ENCODE data around the gene SEMA5B.

The SEMA5B gene

DNA sequence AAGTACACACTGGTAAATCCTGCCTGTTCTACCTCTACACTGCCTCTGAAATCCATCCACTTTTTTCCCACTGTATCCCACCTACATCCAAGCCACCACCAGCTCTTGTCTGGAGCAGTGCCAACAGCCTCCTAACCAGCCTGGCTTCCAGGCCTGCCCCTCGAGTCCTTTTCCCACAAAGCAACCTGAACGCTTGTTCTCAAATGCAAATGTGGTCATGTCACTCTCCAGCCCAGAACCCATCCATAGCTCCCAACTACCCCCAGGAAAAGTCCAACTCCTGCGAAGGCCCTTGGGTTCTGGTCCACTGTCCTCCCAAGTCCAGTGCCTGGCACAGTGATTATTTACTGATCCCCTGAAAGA lies 83.8 kb downstream of the SEMA5B start:
- no peak for DNase-seq (ENCODE audit: low spot score)

DNA sequence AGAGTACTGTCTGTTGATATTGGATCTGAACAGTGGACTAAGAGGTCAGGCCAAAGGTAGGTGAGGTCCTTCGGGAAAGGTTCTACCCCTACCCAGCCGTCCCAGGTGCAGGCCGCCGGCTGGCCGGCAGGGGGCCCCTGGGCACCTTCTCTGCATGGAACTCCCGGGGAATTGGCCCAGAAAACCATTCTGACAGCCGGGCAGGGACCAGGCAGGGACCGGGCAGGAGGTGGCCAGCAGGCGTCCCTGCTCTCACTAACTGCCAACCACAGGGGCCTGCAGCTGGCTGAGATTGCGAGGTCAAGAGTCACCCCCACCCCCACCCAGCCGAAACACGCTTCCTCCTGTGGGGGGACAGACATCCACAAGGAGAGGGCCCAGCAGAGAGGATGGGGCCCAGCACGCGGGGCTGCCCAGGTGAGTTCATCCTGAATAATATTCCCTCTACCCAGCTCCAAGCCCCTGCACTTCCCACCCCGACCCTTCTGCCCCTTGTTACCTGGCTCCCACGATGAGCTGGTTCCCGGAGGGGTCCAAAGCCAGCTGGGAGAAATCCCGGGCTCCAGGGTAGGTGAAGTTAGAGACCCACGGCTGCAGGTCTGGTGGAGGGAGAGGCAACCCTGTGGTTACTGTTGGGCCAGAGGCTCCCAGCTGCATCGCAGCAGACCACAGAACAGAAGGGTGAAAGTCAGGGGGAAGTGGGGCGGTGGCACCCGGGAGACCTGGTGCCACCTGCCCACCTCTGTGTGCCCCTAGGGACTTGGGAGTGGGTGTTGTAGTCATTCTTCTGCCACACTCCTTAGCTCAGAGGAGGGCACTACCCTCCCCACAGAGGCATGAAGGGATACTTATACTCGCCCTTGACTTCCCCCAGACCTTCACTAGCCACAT lies 84.4 kb downstream of the SEMA5B start:
- no peak for DNase-seq (ENCODE audit: low spot score)

DNA sequence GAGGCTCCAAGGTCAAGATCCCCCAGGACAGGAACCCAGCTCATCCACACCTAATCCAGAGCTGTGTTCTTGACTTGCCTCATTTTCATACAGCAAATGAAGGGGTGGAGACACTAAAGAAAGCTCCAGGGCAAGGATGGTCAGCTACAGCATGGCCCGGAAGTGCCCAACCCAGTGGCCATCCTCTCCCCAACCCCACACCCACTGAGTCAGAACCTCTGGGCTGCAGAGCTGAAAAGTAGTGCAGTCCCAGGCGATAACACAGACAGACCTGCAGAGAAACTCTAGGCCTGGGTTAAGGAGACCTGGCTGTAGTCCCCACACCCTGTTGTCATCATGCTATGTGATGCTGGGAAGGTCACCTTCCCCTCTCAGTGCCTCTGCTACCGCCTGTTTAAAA lies 85.3 kb downstream of the SEMA5B start:
- DNase-seq (ENCODE audit: low spot score) = no peak

DNA sequence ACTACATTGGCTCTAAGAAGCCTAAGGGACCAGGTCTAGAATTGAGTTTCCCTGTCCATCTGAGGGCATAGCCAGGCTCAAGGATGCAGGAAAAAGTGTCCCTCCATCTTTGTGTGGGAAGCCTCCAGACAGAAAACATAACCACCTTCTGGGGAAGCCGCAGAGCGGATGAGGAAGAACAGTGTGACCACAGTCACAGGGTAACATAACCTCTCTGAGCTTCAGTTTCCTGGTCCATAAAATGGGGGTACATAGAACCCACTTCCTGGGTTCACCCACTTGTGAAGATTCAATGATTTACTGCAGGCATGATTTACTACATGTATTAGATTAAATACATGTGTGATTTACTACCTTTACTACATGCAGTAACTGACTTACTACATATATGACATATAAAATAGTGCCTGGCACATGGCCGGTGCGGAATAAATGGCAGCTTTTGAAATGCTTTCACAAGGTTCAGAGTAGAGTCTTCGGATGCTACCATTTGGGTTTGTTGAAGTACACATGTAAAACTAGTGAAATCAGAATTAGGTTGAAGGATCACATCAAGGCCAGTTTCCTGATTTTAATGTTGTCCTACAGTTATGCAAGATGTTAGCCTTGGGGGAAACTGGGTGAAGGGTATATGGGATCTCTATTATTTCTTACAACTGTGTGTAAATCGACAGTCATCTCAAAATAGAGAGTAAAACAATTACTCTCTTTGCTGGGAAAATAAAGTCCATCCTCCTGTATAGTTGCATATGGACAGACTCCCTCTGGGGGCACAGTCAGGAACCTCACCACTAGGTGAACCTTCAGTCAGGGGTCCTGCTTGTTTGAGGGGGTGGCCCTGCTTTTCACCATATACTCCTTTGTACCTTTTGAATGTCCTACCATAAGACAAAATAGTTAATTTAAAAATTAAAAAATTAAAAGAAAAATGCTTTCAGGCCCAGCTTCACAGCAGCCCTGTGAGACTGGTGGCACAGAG lies 86.0 kb downstream of the SEMA5B start:
- no peak for DNase-seq (ENCODE audit: low spot score)

DNA sequence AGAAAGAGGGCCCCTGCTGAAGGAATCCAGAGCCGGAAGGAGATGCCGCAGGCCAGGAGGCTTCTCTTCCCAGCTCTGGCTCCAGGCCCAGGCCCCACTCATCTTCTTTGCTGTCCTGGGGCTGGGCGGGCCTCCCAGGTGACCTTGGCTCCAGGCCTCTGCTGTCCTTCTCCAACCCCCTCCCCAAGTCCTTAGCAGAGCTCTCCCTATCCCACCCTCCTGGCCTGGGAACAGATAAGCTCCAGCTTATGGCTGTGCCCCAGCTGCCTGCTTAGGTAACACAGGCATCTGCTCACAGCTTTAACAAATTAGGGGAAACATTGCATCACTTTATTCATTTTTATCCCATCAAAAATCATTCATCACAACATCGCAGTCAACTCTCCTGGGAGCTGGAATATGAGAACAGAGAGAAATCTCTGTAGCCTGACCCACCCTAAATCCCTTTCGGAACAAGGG lies 86.9 kb downstream of the SEMA5B start:
- DNase-seq (ENCODE audit: low spot score) = no peak

DNA sequence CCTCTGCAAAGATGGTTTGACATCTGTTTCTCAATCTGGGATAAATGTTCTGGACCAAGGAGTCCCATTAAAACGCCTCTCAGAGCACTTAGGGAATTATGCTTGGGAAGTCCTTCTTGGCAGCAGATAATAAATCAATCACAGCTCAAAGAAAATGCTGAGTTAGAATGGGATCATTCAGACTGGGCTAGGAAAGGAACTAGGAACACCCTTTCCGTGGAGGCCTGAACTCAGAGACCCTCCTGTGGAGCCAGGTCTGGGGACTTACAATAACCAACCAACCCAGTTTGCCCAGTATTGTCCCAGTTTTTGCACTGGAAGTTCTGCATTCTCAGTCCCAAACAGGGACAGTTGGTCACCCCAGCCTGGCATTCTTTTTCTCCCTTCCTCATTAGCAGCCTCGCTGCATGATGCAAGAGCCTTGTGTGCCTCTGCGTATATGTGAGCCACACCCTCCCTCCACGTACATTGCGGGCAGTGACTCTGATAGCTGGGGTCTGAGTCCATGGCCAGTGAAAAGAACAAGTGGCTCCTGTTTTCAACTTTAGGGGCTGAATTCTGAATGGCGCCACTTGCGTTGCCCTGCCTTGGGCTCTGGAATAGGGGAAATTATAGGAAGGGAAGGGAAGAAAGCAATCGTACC lies 88.7 kb downstream of the SEMA5B start:
- no peak for DNase-seq (ENCODE audit: low spot score)

DNA sequence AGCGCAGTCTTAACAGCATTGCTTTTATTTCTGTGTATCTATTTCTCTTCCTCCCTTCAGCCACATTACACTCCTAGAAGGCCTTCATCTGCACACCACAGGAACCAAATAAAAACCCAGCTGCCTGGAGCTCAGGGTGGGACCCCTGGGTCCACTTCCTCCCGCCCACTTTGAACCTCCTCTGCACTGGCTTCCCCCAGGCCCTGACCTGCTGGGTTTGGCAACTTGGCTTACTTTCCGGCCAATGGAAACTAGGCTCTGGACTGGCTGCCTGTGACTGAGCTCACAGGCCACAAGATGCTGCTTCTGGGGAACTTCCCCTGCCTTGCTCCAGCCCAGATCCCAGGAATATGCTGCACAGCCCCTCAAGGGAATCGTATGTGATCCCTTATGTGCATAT lies 89.8 kb downstream of the SEMA5B start:
- no peak for DNase-seq (ENCODE audit: low spot score)

DNA sequence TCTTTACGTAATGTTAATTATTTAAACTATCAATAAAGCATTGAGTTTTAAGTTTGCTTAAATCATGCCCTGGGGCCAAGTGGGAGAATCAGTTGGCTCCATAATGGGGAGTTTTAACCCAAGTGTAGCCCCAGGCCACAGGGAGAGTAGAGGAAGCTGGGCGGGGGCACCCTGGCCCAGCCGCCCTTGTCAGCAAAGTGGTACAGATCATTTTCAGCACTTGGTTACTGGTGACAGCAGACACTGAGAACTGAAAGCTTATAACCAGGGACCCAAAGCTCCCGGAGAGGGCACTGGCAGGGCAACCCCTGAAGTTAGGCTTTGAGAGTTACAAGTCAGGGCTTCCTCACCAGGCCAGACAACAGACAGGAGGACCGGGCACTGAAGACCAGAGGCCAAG lies 90.6 kb downstream of the SEMA5B start:
- DNase-seq (ENCODE audit: low spot score) = no peak

DNA sequence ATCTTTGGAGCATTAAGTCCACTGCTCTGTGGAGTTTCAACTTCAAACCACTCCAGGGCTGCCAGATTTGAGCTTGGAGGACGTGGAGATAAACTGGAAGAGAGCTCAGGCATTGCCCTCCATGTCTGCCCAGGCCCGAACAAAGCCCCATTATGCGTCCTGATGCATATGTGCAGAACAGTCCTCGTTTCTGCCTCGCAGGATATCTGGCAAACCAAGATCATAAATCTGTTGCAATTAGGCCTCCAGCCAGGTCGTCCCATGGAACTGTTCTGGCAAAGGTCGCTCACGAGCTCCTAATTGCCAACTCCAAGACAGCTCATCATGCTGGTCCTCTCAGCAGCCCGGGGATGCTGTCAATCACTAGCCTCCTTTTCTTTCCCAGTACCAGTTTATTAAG lies 91.2 kb downstream of the SEMA5B start:
- DNase-seq (ENCODE audit: low spot score) = no peak

DNA sequence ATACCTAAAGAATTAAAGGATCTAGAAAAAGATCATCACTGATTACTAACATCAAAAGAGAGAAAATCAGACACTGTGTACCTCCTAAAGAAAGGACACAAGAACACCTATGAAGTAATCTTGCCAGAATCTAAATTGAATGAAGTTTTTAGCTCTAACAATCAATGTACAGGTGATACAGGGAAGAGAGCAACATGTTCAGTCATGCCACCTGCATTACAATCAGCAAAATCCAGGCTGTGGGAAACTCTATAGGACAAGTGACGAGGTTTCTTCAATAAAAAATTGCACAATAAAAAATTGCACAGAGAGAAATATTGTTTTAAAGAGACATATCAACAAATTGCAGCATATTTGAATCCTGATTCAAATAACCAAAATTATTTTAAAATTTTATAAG lies 93.3 kb downstream of the SEMA5B start:
- DNase-seq (ENCODE audit: low spot score) = no peak

DNA sequence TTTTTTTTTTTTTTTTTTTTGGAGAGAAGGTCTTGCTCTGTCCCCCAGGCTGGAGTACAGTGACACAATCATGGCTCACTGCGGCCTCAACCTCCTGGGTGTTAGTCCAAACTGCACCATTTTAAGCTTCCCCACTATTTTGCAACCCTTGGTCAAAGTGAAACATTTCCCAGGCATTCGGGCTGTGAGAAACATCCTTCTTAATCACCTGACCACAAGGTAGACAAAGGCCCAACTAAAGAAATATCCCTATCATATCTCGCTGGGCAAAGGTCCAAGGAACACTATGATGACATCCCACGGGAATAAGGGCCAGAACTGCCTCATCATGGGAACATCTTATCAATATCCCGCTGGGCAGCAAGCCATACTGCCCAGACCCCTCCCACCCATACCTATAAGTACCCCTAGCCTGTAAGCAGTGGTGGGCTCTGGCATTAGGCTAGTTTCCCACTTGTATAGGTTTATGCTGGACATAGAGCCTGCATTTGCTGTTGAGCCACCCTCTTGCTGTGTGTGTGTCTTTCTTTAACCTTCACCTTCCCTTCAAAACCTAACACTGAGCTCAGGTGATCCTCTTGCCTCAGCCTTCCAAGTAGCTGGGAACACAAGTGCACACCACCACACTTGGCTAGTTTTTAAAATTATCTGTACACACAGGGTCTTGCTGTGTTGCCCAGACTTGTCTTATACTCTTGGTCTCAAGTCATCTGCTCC lies 95.2 kb downstream of the SEMA5B start:
- no peak for DNase-seq (ENCODE audit: low spot score)

DNA sequence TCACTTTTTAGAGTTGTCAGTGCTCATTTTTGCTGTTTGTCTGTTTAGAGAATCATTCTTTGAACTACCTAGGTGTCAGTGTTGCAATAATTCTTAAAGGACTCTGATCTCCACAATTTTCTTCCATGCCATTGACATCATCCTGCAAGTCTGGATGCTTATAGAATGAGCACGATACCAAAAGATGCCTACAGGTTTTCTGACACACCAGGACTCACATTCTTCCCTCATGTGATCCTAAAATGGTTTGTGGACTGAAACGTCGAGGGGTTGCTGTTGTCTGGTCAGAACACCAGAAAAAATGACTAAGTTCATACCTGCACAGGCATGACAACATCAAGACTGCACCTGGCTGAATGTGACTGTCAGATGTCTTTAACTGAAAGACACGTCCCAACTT lies 95.9 kb downstream of the SEMA5B start:
- DNase-seq (ENCODE audit: low spot score) = no peak

DNA sequence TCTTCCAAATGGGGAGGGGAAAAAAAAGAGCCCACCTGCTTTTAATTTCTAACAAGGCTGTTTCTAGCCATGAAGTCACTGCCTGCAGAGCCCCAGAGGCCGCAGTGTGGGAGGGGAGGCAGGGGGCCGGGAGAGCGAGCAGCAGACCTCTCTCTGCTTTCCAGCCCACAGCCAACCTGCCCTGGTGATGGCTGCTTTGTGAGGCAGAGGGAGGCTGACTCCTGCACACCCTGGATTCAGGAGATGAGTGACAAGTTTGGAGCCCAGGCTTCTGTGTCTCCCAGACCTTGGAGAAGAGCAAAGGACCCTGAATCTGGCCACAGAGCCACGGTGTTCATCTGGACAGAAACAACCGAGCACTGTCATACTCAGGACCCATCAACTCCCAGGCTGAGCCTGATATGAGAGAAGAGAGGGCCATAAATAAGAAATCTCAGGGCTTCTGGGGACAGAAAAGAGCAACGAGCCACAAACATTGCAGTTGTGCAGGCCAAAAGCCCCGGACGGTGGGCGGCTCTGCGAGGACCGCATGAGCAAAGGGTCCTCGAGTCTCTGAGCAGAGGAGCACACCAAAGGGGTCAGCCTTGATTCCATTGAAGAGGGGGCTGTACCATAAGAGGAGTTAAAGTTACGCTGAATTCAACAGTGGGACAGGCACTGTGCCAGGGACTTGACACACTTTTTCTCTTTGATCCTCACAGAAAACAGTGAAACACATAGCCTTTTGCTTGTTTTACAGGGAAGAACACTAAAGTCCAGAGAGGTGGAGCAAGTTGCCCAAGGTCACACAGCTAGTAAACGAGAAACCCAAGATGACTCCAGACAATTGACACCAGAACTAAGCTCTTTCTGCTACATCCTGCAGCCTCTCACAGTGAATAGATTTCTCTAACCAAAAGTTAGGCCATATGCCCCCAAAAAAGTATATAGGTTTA lies 97.2 kb downstream of the SEMA5B start:
- DNase-seq (ENCODE audit: low spot score) = no peak

DNA sequence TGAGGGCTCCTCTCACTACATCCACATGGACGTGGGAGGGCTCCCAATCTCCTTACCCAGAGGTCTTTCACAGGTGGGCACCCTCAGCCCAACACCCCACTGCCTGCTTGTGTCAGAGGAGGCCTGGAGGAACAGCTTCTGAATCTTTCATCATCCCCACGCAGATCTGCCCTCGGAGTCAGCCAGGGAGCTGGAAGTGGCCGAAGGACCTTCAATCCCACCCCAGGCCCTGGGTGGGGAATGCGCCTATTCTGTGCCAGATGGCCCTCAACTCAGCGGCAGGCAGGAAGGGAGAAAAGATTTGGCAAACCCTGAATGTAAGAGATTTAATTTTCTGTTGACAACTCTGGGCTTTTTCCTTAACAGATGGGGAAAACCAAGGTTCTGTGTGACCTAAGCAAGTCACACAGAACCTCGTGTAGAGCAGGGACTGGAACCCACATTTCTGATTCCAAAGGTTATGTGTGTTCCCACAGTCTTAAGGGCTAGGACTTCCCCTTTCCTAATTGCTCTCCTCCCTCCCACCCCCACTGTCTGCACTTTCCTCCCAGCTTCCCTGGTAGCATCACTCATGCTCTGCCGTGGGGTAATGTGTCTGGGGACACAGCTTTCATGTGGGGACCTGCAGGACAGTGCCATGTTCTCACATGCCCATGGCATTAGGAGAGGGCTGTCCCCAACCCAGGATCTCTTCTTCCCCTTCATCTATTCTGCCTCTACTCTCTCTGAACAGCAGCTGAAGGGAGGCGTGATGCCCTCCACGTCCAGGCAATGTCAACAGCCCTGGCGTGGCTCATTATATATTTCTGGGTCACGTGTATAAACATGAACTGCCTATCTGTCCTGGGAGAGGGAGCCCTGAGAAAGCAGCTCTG lies 98.1 kb downstream of the SEMA5B start:
- DNase-seq (ENCODE audit: low spot score) = no peak

DNA sequence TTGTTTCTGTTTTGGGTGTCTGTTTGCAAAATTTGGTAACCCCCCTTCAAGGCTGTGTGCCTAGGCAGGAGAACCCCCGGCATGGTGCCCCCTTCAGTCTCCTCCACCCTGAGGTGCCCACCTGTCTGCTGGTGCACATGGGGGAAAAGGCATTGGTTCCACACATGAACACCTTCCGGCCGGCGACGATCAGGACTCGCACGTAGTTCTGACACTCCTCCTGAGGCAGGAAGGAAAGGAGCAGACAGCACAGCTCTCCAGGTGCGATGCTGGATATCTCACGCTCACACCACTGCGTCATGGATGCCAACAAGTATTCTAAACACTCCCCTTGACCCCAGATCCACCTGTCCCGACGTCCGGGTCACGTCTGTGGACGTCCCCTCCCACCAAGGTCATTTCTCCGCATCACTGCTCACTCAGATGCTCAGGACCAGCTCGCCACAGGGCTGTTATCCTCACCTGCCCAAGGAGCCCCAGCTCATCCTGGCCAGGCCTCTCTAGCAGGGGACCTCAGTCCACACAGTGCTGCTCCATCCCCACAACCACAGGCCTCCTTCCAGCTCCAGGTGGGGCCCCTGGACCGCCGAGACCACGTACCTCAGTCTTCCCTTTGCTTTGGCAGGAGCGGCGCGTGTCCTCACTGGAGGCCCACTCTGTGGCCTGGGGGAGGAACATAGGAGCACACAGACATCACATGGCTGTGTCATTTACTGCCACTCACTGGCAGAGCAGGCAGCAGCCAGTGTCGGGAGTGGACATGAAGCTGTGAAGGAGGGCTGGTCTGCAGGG lies 99.0 kb downstream of the SEMA5B start:
- no peak for DNase-seq (ENCODE audit: low spot score)

DNA sequence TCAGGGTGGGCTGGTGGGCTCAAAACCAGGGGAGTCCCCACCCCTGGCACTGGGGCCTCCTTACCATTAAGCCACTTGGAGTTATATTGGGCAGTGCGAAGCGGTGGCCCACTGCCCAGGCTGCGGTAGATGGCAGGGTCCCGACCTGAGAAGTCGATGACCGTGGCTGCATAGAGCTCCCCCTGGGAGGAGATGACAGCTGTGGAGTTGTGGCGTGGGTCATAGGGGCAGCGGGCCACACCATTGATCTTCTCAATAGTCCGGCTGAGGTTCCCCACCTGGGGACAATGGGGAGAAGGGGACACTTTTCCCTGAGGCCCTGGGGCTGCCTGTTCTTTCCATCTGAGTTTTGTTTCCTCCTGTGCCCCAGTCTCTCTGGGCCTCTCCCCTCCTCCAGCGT lies 99.8 kb downstream of the SEMA5B start:
- DNase-seq (ENCODE audit: low spot score) = no peak

DNA sequence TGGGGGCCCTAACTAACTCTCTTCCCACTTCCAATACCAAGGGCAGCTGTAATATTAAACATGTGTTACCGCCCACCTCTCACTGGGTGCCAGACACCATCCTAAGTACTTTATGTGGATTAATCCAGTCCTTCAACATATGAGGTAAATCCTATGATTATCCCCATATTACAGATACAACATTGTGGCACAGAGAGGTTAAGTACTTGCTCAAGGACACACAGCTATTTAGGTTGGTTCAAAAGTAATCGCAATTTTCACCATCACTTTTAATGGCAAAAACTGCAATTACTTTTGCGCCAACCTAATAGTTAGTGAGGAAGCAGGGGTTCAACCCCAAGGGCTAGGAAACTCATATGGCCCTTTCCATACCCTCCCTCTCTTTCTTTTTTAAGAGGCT lies 100.8 kb downstream of the SEMA5B start:
- DNase-seq (ENCODE audit: low spot score) = no peak

DNA sequence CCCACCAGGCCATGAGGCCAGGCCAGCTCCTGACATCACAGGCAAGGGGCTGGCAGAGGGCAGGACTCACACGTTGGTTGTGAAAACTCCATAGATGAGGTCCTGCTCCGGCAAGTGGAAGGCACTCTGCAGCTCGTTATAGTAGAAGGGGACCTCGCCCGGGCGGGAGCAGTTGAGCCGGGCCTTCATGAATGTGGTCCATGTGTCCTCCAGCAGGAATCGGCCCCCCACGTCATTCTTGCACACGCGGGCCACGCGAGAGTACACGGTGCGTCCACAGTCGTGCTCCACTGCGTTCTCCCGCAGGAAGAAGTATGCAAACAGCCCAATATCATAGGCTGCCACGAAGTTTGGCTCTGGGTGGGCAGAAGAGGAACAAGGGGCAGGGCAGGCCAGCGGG lies 101.2 kb downstream of the SEMA5B start:
- DNase-seq (ENCODE audit: low spot score) = no peak

DNA sequence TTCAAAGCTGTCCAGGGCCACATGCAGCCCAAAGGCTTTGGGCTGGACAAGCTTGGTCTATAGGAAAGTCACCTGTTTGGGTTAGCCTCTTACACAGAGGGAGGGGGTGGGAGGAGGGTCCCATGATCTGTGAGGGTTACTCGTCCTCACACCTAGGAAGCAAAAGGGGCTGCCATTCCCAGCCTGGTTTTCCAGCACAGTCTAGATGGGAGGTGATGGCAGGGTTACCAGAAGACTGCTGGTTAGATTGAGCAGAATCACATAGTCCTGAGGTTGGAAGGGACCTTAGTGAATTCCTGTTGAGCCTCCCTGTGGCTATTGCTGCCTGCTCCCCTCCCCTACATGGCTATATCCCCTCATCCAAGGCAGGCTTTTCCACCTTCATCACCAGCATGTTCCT lies 101.8 kb downstream of the SEMA5B start:
- DNase-seq (ENCODE audit: low spot score) = no peak

Measured in hematopoietic multipotent progenitor cell treated with erythropoietin and hydrocortisone succinate and interleukin-3 and kit ligand, for 17 days (in vitro differentiated cells).